Measurements from ENCODE around the gene CPEB3. TPM values are rescaled to one million over a fixed set of nuclear protein-coding genes. Genes with fewer than 3 reads are reported as not detected.

The CPEB3 gene
- total and polyA plus RNA-seq, 8 donors: 1.3 to 11.2 (median 3.6) TPM

DNA sequence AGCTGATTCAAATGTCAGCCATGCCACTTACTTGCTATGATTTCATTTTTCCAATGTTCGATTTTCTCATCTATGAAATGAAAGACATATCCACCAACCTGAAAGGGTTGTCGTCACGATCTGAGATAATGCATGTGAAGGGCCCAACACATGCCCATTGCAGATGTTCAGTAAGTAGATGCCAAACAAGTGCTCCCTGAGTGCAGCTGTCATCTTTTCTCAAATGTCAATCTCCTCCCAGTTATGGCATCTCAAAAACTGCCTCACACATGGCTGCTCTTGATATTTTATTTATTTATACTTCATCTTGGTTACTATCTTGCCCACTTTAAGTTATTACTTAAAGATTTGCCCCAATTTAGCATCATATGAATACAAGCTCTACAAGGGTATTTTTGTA, 16.8 kb downstream of the CPEB3 start:
- intact Hi-C loops (cut with DNase I; ENCODE audit: low total_unique reads): no loop called here
- H3K4me3 ChIP-seq: no peak overlapping the region
- H3K27ac ChIP-seq: no peak overlapping the region
- peaks cover 0 to 6% (median 1%) of the 10 kb centered on the region in 4 donors for H3K4me1 ChIP-seq
- H3K36me3 ChIP-seq: no peaks in the 10 kb centered on the region
- no peak for DNase-seq
- no peaks in the 10 kb centered on the region for H3K9me3 ChIP-seq
- no peaks in the 10 kb centered on the region for H3K27me3 ChIP-seq
- WGBS, 5 donors: 93 to 99% (median 97%) methylated on average over 3 of the region's 3 CpGs
- no peak for TF ChIP-seq EP300 (IDR thresholded peaks at IDR 0.05)
- TF ChIP-seq, protein P1, sequence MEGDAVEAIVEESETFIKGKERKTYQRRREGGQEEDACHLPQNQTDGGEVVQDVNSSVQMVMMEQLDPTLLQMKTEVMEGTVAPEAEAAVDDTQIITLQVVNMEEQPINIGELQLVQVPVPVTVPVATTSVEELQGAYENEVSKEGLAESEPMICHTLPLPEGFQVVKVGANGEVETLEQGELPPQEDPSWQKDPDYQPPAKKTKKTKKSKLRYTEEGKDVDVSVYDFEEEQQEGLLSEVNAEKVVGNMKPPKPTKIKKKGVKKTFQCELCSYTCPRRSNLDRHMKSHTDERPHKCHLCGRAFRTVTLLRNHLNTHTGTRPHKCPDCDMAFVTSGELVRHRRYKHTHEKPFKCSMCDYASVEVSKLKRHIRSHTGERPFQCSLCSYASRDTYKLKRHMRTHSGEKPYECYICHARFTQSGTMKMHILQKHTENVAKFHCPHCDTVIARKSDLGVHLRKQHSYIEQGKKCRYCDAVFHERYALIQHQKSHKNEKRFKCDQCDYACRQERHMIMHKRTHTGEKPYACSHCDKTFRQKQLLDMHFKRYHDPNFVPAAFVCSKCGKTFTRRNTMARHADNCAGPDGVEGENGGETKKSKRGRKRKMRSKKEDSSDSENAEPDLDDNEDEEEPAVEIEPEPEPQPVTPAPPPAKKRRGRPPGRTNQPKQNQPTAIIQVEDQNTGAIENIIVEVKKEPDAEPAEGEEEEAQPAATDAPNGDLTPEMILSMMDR (IDR thresholded peaks at IDR 0.05): no peak
- no peak for TF ChIP-seq POLR2A (IDR thresholded peaks at IDR 0.05)

DNA sequence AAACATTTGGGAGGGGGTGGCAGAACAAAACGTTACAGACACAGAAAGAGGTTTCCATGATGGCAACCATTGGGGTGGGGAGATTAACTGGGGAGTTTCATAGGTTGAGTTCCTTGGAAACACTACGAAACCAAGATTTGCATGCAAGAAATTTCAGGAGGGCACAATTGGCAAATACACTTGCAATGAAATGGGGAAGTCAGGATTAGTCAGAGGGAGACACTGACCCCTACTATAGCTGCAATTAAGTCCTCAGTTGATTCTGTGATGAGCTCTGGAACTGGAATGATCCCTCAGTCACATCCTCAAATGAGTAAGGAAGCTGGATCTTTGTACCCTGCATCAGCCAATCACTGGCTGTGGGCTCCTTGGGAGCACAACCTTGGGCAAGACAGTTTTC, 22.1 kb downstream of the CPEB3 start:
- intact Hi-C loops (cut with DNase I; ENCODE audit: low total_unique reads): no loop called here
- H3K4me3 ChIP-seq: no peak overlapping the region
- peaks cover 0 to 18% (median 0%) of the 10 kb centered on the region in 4 donors for H3K4me1 ChIP-seq
- DNase-seq: no peak
- H3K27ac ChIP-seq: no peak overlapping the region
- no peaks in the 10 kb centered on the region for H3K9me3 ChIP-seq
- no peaks in the 10 kb centered on the region for H3K36me3 ChIP-seq
- no peaks in the 10 kb centered on the region for H3K27me3 ChIP-seq
- TF ChIP-seq EP300 (IDR thresholded peaks at IDR 0.05) (no peak), POLR2A (IDR thresholded peaks at IDR 0.05) (no peak), POLR2AphosphoS5 (IDR thresholded peaks at IDR 0.05) (no peak)
- TF ChIP-seq, protein P1 (IDR thresholded peaks at IDR 0.05): no peak
- WGBS, 5 donors: 76 to 95% (median 86%) methylated on average over 2 of the region's 2 CpGs

DNA sequence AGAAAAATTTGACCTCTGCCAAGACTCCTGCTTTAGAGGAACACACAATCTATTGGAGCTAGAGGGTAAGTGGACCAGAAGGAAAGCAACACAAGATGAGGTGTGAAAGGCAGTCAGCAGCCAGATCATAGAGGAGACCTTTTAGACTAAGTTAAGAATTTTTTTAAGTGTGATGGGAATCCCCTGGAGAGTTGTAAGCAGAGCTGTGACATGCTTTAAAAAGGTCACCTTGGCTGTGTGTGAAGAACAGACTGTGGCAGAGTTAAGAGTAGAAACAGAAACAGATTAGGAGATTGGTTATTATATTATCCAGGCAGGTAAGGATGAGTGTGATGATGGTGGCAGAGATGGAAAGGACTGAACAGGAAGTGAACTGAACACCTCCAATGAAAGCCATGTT, 23.5 kb downstream of the CPEB3 start:
- TF ChIP-seq POLR2A (IDR thresholded peaks at IDR 0.05): no peak
- no peak for TF ChIP-seq EP300 (IDR thresholded peaks at IDR 0.05)
- no peaks in the 10 kb centered on the region for H3K27me3 ChIP-seq
- intact Hi-C loops (cut with DNase I; ENCODE audit: low total_unique reads): no loop called here
- peaks cover 0 to 18% (median 0%) of the 10 kb centered on the region in 4 donors for H3K4me1 ChIP-seq
- H3K36me3 ChIP-seq: no peaks in the 10 kb centered on the region
- H3K27ac ChIP-seq: no peak overlapping the region
- no peaks in the 10 kb centered on the region for H3K9me3 ChIP-seq
- no peak for DNase-seq
- H3K4me3 ChIP-seq: no peak overlapping the region

DNA sequence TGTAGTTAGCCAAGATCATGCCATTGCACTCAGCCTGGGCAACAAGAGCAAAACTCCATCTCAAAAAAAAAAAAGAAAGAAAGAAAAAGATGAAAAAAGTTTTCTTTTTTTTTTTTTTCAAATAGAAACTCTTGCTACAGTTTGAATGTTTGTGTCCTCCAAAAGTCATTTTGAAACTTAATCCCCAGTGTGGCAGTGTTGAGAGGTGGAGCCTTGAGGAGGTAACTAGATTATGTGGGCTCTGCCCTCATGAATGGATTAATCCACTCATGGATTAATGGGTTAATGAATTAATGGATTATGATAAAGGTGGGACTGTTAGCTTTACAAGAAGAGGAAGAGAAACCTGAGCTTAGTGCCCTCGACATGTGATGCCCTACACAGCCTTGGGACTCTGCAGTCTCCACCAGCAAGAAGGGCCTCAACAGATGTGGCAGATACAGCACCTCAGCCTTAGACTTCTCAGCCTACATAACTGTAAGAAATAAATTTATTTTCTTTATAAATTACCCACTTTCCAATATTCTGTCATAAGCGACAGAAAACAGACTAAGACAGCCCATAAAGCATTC, 25.1 kb downstream of the CPEB3 start:
- intact Hi-C loops (cut with DNase I; ENCODE audit: low total_unique reads): no loop called here
- no peak for DNase-seq

DNA sequence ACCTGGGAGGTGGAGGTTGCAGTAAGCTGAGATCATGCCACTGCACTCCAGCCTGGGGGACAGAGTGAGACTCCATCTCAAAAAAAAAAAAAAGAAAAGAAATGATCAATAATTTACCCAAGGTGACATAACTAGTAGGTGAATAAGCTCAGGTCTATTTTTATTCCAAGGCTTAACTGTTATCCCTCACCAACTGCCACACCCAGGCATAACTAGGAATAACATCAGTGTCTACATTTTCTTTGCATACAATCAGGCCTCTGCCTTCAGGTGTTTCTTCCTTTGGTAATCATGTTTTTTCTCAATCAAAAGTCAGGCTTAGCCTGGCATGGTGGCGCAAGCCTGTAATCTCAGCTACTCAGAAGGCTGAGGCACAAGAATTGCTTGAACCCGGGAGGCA, 26.6 kb downstream of the CPEB3 start:
- TF ChIP-seq EP300 (IDR thresholded peaks at IDR 0.05): no peak
- no peak for TF ChIP-seq POLR2A (IDR thresholded peaks at IDR 0.05)
- H3K4me1 ChIP-seq: peaks cover 0 to 18% (median 0%) of the 10 kb centered on the region in 4 donors
- no peaks in the 10 kb centered on the region for H3K36me3 ChIP-seq
- no peak for DNase-seq
- H3K4me3 ChIP-seq: no peak overlapping the region
- WGBS, 5 donors: 81 to 100% (median 95%) methylated on average over 2 of the region's 2 CpGs
- no peak overlapping the region for H3K27ac ChIP-seq
- H3K27me3 ChIP-seq: no peaks in the 10 kb centered on the region
- intact Hi-C loops (cut with DNase I; ENCODE audit: low total_unique reads): no loop called here
- H3K9me3 ChIP-seq: no peaks in the 10 kb centered on the region

More for the DNA sequence above, 25.1 kb downstream of the CPEB3 start:
- Histone ChIP-seq H3K4me1 (peaks cover 0 to 18% (median 0%) of the 10 kb centered on the region in 4 donors), H3K27me3 (no peaks in the 10 kb centered on the region), H3K4me3 (no peak overlapping the region), H3K9me3 (no peaks in the 10 kb centered on the region), H3K36me3 (no peaks in the 10 kb centered on the region), H3K27ac (no peak overlapping the region)
- WGBS, 5 donors: 66 to 92% (median 77%) methylated on average over 2 of the region's 2 CpGs
- TF ChIP-seq POLR2A (IDR thresholded peaks at IDR 0.05): no peak
- TF ChIP-seq, protein P1 (IDR thresholded peaks at IDR 0.05): no peak

All from stomach (tissue), 9 donors.